Measurements from ENCODE around the gene RBM8A. TPM values are rescaled to one million over a fixed set of nuclear protein-coding genes. Genes with fewer than 3 reads are reported as not detected.

RBM8A gene
- total RNA-seq, 4 donors from 2014 or later, result 118 to 226 (median 146) TPM

GRCh38 chr1:145884675-145885074, 42.6 kb downstream of the RBM8A start:
- H3K36me3 ChIP-seq, result no peaks in the 10 kb centered on the region
- H3K4me1 ChIP-seq, result no peaks in the 10 kb centered on the region
- no peaks in the 10 kb centered on the region for H3K9me3 ChIP-seq
- no peak overlapping the region for H3K27ac ChIP-seq
- H3K4me3 ChIP-seq, result no peak overlapping the region
- H3K27me3 ChIP-seq, result no peaks in the 10 kb centered on the region
- TF ChIP-seq POLR2A (IDR thresholded peaks at IDR 0.05), result no peak
- intact Hi-C loops (cut with DNase I; ENCODE audit: low total_unique reads), result no loop called here
- DNase-seq, result no peak

- H3K4me1 ChIP-seq, result no peaks in the 10 kb centered on the region
- H3K27me3 ChIP-seq, result no peaks in the 10 kb centered on the region
- intact Hi-C loops (cut with DNase I; ENCODE audit: low total_unique reads), result no loop called here
- H3K36me3 ChIP-seq, result no peaks in the 10 kb centered on the region
- no peak overlapping the region for H3K4me3 ChIP-seq
- no peaks in the 10 kb centered on the region for H3K9me3 ChIP-seq
- no peak for DNase-seq
- no peak overlapping the region for H3K27ac ChIP-seq
- TF ChIP-seq CTCF (IDR thresholded peaks at IDR 0.05), result no peak
- TF ChIP-seq POLR2A (IDR thresholded peaks at IDR 0.05), result no peak
Observed at GRCh38 chr1:145879775-145880174, 47.5 kb downstream of the RBM8A start.

GRCh38 chr1:145878724-145879123, 48.6 kb downstream of the RBM8A start:
- no peak overlapping the region for H3K4me3 ChIP-seq
- DNase-seq, result no peak
- H3K36me3 ChIP-seq, result no peaks in the 10 kb centered on the region
- intact Hi-C loops (cut with DNase I; ENCODE audit: low total_unique reads), result no loop called here
- H3K27me3 ChIP-seq, result no peaks in the 10 kb centered on the region
- H3K9me3 ChIP-seq, result no peaks in the 10 kb centered on the region
- H3K4me1 ChIP-seq, result no peaks in the 10 kb centered on the region
- no peak for TF ChIP-seq POLR2A (IDR thresholded peaks at IDR 0.05)
- no peak for TF ChIP-seq CTCF (IDR thresholded peaks at IDR 0.05)
- H3K27ac ChIP-seq, result no peak overlapping the region

GRCh38 chr1:145877923-145878486, 49.3 kb downstream of the RBM8A start:
- H3K27me3 ChIP-seq, result no peaks in the 10 kb centered on the region
- H3K4me3 ChIP-seq, result no peak overlapping the region
- no peaks in the 10 kb centered on the region for H3K36me3 ChIP-seq
- TF ChIP-seq POLR2A (IDR thresholded peaks at IDR 0.05) (no peak), CTCF (IDR thresholded peaks at IDR 0.05) (no peak)
- no peak for DNase-seq
- H3K27ac ChIP-seq, result no peak overlapping the region
- no peaks in the 10 kb centered on the region for H3K9me3 ChIP-seq
- intact Hi-C loops (cut with DNase I; ENCODE audit: low total_unique reads), result no loop called here
- no peaks in the 10 kb centered on the region for H3K4me1 ChIP-seq

GRCh38 chr1:145874646-145875045, 52.6 kb downstream of the RBM8A start:
- no peaks in the 10 kb centered on the region for H3K9me3 ChIP-seq
- H3K27ac ChIP-seq, result no peak overlapping the region
- H3K27me3 ChIP-seq, result no peaks in the 10 kb centered on the region
- TF ChIP-seq CTCF (IDR thresholded peaks at IDR 0.05), result no peak
- TF ChIP-seq POLR2A (IDR thresholded peaks at IDR 0.05), result no peak
- no peak overlapping the region for H3K4me3 ChIP-seq
- no peaks in the 10 kb centered on the region for H3K36me3 ChIP-seq
- intact Hi-C loops (cut with DNase I; ENCODE audit: low total_unique reads), result no loop called here
- DNase-seq, result no peak
- no peaks in the 10 kb centered on the region for H3K4me1 ChIP-seq

All from uterus (tissue), 4 donors.